Measurements from ENCODE around the gene JPH3.

GRCh38 chr16:87728026-87728425, 125.7 kb downstream of the JPH3 start:
- no peak for TF ChIP-seq RELA (IDR thresholded peaks at IDR 0.05; ENCODE audit: borderline replicate concordance, partially characterized antibody)
- TF ChIP-seq SP1 (IDR thresholded peaks at IDR 0.05; ENCODE audit: low read depth, low read length): no peak
- TF ChIP-seq FOS (IDR thresholded peaks at IDR 0.05; ENCODE audit: borderline replicate concordance, extremely low read depth, insufficient read length): no peak
- no peak for TF ChIP-seq POLR2AphosphoS5 (IDR thresholded peaks at IDR 0.05; ENCODE audit: low read length)
- no peak for TF ChIP-seq NR2C2 (IDR thresholded peaks at IDR 0.05; ENCODE audit: borderline replicate concordance, control insufficient read depth, insufficient read length, low read depth)
- no peak for TF ChIP-seq POLR2A (IDR thresholded peaks at IDR 0.05; ENCODE audit: low read depth, low read length)
- TF ChIP-seq ZNF592 (IDR thresholded peaks at IDR 0.05): no peak
- TF ChIP-seq MEF2B (IDR thresholded peaks at IDR 0.05; ENCODE audit: partially characterized antibody, poor library complexity, severe bottlenecking): no peak

Measured in GM12878 (cell line).